Measurements from ENCODE around the gene DDX54. TPM values are rescaled to one million over a fixed set of nuclear protein-coding genes. Genes with fewer than 3 reads are reported as not detected.

Gene DDX54
- total RNA-seq, 1 experiment from 2014 or later, result 83.0 TPM

DNA sequence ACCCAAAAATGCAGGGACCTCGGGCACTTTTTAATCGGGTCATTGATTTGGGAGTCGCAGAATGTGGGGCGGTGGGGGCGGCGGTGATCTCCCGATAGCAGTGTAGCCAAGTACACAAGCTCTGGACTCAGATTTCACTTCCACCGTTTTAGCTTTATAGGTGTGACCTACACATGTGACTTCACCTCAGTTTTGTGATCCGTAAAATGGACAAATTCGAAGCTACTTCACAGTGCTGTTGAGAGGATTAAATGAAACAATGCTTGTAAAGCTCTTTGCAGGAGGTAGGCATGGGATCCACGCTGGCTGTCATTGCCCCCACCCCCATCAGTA lies 721 bp upstream of the DDX54 start:
- Mint-ChIP-seq H3K36me3 (ENCODE audit: insufficient read depth in 1 of 3, low read depth in 3 of 3) (peaks cover 26 to 44% (median 33%) of the 10 kb centered on the region in 3 experiments), H3K4me1 (peaks cover 8 to 17% of the 10 kb centered on the region in 2 experiments), H3K27me3 (ENCODE audit: low read depth) (no peaks in the 10 kb centered on the region), H3K9me3 (no peaks in the 10 kb centered on the region), H3K27ac (no peak overlapping the region), H3K4me3 (peak overlapping the region; percentile 89 to 92)
- Histone ChIP-seq H4K8ac (replicated peaks; ENCODE audit: insufficient read length, low read depth, low read length) (no peak overlapping the region), H3K4me2 (ENCODE audit: insufficient read depth, insufficient read length, low read length) (peak overlapping the region; percentile 94), H4K91ac (ENCODE audit: insufficient read length, low read depth, low read length) (no peak overlapping the region), H3K23ac (ENCODE audit: insufficient read length, low read depth, low read length) (no peak overlapping the region), H4K5ac (ENCODE audit: insufficient read length, low read depth, low read length) (no peak overlapping the region), H4K20me1 (ENCODE audit: control insufficient read depth, insufficient read depth, insufficient read length) (no peaks in the 10 kb centered on the region), H3K14ac (ENCODE audit: insufficient read depth, low read length) (no peak overlapping the region), H3K79me1 (ENCODE audit: insufficient read depth, low read depth, low read length, poor library complexity, severe bottlenecking) (peaks cover 17% of the 10 kb centered on the region), H3K9me3 (ENCODE audit: control insufficient read depth, low read depth, low read length) (no peaks in the 10 kb centered on the region), H2BK5ac (ENCODE audit: insufficient read length, low read length) (no peak overlapping the region), H2AFZ (ENCODE audit: low read length) (no peak overlapping the region), H2BK15ac (ENCODE audit: low read depth, low read length) (no peak overlapping the region), H3T11ph (ENCODE audit: low read length) (no peak overlapping the region), H2BK20ac (ENCODE audit: low read depth, low read length, poor library complexity, severe bottlenecking) (no peak overlapping the region), H3K27me3 (ENCODE audit: insufficient read depth, low read length) (no peaks in the 10 kb centered on the region), H3K23me2 (ENCODE audit: insufficient read length, low read depth, low read length, poor library complexity, severe bottlenecking) (peaks cover 8% of the 10 kb centered on the region), H2BK12ac (ENCODE audit: insufficient read length, low read depth, low read length) (no peak overlapping the region), H3K56ac (ENCODE audit: insufficient read length, low read depth, low read length) (no peak overlapping the region), H3K4me1 (ENCODE audit: insufficient read depth, low read length) (no peaks in the 10 kb centered on the region), H2AK5ac (ENCODE audit: insufficient read length, low read length) (no peak overlapping the region), H3K18ac (ENCODE audit: insufficient read length, low read depth, low read length) (no peak overlapping the region), H3K27ac (ENCODE audit: insufficient read length, low read depth, low read length) (no peak overlapping the region), H2BK120ac (ENCODE audit: low read depth, low read length, poor library complexity, severe bottlenecking) (no peak overlapping the region), H3K4ac (ENCODE audit: low read depth, low read length) (no peak overlapping the region), H3K79me2 (ENCODE audit: insufficient read depth, low read length) (peaks cover 16% of the 10 kb centered on the region; the same call in 1 of the 2 replicates), H3K9ac (ENCODE audit: extremely low read depth, insufficient read length, low read length) (peak overlapping the region; percentile 63)
- no CpG with 5 or more reads among the region's 11 CpGs for WGBS (ENCODE audit: extremely low coverage, insufficient read length, low lambda C conversion rate)
- DNase-seq, result no peak
- no peak for TF ChIP-seq CTCF (conservative IDR thresholded peaks at IDR 0.05)
